ENCODE measurements around the gene CFAP20DC.
"Not testable (repeated sequence)": the region's sequence is repeated elsewhere in the genome, so short reads cannot be mapped to it uniquely, and the experiment has no call there.

The CFAP20DC gene

DNA sequence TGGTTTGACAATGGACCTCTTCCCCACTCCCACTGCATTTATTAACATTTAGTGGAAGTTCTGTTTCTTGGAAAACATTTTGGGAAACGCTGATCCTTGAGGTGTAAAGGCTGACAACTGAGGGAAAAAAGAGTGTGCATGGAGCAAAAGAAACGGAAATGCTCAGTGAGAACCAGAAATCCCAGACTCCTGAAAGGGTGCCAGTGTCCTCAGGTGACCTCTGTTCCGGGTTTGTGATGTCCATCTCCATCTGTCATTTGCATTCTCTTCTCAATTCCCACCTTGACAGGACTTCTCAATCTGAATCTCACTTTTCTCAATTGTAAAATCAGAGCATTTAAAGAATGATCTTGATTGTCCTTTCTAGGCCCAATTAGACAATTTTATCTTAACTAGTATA is 312.2 kb downstream of the CFAP20DC start:
- no peak for DNase-seq (ENCODE audit: low spot score)

DNA sequence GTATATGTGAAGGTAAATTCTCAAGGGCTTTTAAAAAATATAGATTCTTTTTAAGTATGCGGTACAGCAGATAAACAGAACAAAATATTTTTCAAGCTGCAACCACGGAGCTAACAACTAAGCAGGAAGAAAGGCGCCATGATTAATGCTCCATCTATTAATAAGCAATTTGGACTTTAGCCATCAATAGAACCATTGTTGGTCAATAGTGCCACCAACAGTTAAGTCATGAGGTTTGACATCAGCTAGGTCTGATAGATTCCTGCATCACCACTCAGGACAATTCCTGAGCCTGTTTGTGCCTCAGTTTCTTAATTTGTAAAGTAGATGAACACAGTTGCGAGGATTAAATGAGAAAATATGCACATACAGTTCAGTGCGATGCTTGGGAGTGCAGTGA is 318.2 kb downstream of the CFAP20DC start:
- no peak for DNase-seq (ENCODE audit: low spot score)

DNA sequence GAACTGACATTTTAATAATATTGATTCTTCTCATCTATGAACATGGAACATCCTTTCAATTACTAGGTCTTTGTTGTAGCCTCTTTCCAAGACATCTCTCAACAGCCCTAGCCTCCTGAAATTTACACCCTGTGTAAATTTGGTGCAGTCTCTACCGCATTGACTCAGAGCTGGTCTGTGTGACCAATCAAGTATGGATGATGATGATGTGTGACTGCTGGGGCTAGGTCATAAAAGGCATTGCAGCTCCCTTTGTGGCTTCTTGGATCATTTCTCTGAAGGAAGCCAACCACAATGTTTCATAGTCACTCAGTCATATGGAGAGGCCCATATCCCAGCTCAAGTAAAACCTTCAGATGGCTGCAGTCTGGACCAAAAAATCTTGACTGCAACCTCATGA is 321.1 kb downstream of the CFAP20DC start:
- no peak for DNase-seq (ENCODE audit: low spot score)

DNA sequence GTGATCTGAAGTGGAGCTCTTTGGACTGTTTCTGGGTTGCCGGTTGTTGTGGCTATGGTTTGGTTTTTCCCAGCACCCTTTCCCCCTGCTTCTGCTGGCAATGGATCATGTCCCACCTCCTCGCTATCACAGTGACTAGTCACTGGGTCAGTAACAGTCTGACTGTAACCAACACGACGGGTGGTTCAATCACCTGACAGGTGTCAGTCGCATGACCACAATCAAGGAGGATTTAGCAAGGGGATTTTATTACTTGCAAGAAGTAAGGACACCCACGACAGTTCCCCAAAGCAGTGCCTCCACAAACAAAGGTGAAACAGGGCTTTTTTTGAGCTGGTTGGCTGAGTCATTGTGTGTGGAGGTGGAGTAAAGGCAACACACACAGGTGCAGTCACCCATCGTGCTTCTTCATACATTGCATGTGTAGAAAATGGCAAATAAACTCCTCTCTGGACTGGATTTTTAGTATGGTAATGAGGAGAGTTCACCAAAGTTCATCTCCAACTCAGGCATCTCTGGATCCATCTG is 324.4 kb downstream of the CFAP20DC start:
- no peak for DNase-seq (ENCODE audit: low spot score)

DNA sequence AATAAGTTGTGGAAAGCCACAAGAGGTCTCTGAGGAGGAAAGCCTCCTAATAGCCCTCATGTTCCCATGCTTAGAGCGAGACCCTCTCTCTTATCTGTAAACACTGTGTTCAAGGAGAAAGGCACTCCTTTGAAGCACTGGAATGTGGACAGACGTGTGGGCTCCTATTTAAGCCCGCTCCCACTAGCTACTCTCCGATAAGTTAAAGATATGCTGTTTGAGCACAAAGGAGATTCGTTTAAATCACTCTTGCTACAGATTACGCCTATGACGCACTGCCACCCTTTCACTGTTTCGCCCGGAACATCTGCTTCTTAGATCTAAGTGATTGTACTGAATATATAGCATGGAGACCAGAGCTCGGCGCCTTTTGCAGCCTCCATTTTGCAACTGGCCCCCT is 325.5 kb downstream of the CFAP20DC start:
- no peak for DNase-seq (ENCODE audit: low spot score)

DNA sequence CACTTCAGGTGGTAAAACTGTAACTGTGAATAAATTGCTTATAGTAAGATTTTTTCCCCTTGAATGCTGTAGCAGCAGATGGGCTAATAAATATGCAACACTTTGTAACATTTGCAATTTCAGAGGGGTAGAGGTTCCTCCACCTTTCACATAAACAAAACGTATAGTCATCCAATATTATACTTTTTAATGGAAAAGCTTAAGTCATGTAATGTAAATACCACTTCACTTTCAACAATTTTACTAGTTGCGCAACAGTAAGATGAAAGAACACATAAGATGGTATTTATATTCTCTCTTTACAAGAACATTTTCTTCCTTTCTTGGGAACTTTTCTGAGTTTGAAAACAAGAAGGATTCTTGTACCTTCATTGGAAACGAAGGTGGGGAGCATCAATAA is 326.7 kb downstream of the CFAP20DC start:
- DNase-seq (ENCODE audit: low spot score), result no peak

DNA sequence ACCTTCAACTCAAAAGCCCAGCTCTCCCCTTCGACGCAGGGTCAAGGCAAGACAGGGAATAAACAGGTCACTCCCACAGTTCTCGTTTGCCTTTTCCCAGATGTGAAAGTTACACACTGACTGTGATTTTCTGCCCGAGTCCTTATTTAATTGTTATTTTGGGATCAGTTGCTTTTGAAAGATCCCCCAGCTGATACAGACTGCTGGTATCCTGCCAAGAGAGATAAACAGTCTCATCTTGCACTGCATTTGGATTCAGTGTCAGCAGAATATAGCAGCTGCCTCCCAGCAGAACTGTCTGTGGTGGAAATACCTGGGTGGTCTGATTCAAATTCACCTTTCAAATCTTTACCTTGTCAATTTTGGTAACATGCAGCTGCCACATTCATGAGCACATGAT is 327.3 kb downstream of the CFAP20DC start:
- no peak for DNase-seq (ENCODE audit: low spot score)

DNA sequence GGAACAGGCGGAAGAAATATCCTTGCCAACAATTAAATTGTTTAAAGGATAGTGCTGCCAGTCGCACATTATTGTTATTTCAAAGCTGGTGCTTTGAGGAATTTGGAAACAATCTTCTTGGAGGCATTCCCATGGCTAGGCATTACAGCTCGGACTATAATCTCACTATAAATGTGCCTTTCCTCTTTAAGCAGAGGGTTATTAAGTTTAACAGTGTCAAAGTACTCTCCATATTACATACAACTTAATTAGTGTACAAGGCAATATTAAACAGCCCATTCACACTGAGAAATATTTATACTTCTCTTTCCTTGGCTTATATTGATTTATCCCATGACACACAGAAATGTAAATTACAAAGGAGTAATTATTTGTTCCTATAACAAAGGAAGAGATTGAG is 329.3 kb downstream of the CFAP20DC start:
- no peak for DNase-seq (ENCODE audit: low spot score)

DNA sequence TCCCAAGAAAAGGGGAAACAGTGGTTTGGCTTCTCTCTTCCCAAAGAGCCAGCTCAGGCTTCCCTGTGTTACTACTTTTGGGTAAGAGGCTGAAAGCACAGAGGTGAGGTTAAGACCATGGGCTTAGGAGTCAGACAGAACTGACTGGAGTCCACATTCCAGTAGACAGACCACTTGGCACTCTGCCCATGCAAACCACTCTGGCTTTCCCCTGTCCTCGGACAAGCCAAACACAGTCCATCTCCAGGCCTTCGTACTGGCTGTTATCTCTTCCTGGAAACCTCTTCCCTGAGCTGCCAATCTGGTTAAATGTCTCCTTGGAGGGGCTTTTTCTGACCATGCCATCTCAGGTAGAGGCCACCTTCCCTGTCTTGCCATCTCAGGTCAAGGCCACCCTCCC is 330.1 kb downstream of the CFAP20DC start:
- no peak for DNase-seq (ENCODE audit: low spot score)

DNA sequence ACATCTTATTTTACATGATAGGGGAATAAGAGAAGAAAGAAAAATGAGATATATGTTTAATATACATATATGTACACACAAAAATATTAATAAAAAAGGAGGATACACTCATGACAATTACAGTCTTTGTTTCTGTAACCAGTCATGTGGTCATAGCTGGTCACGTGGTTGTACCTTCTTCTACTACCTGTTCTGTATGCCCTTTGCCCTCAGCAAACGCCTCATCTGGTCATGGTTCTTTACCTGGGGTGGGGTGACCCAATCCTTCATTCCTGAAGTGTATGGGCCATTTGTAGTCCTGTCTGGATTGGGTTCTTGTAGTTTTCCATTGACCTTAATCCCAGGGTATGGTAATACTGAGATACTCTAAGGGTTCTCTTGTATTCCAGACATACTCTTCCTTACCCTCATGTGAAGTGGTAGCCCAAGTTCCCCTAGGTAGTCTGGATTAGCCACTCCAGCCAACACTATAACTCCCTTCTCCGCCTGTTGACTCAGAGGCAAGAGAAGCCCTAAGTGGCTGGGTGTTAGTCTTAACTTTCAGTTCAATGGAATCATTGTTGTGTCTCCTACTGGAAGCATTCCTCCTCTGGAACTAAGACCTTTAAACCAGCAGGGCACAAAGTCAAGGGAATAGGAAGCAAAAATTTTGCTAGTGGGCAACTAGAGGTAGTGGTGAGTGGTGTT is 336.0 kb downstream of the CFAP20DC start:
- DNase-seq (ENCODE audit: low spot score), result no peak

DNA sequence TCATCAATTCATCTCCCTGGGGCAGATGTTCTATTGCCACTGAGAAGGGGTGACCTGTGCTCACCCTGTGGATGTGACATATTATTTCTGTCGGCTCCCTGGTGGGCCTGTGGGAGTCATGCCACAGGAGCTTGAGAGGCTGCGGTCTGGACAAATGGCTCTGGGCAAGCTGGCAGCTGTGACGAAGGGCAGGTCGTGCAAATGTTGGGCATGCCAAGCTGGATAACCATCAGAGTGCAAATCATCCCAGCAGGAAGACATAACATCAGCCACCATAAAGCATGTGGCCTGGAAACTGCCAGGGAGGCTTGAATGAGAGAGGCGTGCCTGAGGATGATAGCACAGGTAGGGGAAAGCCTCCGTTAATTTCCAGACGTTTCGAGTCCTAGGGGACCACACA is 338.0 kb downstream of the CFAP20DC start:
- DNase-seq (ENCODE audit: low spot score), result no peak

DNA sequence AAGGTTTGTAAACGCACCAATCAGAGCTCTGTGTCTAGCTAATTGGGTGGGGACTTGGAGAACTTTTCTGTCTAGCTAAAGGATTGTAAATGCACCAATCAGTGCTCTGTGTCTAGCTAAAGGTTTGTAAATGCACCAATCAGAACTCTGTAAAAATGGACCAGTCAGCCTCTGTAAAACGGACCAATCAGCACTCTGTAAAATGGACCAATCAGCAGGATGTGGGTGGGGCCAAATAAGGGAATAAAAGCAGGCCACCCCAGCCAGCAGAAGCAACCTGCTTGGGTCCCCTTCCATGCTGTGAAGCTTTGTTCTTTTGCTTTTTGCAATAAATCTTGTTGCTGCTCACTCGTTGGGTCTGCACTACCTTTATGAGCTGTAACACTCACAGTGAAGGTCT is 340.8 kb downstream of the CFAP20DC start:
- DNase-seq (ENCODE audit: low spot score), result not testable (repeated sequence)

DNA sequence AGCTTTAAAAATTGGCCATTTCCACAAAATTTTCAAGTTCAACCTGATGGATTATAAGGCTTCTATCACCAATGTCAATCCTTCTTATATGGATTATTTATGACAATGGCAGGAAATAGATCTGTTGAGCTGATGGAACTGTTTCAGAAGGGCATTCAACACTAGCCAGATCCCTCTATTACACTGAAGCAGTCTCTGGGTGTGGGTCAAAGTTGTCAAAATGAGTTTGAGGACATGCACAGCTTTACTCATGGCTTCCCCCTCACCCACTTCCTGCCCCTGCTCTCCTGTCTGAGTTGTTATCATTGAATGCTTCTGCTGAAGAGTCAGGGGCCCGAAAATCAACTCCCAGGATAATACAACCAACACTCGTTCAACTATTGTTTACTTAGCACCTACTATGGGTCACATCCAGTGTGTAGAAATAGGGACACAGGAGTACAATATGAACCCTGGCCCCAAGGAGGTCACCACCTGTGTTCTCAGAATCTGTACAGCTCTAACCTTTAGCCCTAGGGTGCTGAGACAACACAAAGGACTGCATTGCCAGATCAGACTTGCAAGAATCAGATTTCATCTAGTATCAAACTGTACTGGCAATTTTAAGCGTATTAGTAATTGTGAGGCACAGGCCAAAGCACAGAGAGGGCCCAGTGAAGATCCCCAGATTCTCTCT is 341.6 kb downstream of the CFAP20DC start:
- DNase-seq (ENCODE audit: low spot score), result no peak

DNA sequence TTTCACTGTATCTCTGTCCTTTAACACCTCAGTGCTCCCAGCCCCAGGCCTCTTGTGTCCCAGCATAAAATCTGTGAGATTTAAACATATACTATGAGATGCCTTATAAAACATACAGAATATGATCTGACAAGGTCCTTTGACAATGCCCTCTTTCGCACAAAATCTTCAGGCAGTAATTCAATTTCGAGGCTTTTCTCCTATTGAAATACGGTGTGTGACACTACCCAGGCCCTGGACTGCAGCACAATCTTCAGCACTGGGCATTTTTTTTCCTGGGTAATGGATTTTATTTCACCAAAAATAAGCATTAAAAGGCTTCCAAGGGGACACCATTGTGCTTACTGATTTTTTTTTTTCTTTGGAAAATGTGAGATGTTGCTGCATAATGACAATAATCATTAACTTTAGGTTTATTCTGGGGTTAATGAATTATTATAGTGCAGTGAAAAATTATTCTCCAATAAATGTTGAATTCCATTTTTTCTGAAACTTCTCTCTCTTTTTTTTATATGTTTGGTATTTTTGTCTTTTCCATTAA is 342.4 kb downstream of the CFAP20DC start:
- DNase-seq (ENCODE audit: low spot score), result no peak

DNA sequence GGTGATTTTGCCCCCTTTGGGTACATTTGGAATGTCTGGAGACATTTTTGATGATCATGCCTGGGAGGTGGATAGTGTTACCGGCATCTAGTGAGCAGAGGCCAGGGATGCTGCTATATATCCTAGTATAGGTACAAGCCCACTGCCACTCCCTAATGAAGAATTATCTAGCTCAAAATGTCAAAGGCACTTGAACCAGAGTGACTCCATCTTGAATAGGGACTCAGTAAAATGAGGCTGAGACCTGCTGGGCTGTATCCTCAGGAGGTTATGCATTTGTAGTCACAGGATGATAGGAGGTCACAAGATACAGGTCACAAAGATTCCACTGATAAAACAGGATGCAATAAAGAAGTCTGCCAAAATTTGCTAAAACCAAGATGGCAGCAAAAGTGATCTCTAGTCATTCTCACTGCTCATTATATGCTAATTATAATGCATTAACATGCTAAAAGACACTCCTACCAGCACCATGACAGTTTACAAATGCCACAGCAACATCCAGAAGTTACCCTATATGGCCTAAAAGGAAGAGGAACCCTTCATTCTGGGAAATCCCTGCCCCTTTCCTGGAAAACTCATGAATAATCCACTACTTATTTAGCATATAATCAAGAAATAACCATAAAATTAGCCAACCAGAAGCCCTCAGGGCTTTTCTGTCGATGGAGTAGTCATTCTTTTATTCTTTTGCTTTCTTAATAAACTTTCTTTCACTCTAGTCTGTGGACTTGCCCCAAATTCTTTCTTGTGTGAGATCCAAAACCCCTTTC is 343.2 kb downstream of the CFAP20DC start:
- no peak for DNase-seq (ENCODE audit: low spot score)

DNA sequence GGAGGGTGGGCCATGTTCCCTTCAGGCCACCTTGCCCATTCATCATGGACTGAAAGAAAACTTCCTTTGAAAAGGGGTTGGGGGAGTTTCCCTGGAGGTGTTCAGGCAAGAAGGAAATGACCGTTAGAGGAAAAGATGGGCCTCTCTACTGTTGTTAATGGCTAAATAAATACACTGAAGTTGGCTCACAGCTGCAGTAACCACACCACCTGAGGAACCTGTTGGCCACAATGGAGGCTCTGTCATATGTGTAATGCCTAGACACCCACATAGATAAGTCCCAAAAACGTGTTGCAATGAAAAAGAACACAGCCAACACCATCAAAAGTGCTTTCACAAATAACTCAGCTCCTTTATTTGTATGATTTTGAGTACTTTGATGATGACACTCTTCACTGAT is 345.1 kb downstream of the CFAP20DC start:
- DNase-seq (ENCODE audit: low spot score), result no peak

DNA sequence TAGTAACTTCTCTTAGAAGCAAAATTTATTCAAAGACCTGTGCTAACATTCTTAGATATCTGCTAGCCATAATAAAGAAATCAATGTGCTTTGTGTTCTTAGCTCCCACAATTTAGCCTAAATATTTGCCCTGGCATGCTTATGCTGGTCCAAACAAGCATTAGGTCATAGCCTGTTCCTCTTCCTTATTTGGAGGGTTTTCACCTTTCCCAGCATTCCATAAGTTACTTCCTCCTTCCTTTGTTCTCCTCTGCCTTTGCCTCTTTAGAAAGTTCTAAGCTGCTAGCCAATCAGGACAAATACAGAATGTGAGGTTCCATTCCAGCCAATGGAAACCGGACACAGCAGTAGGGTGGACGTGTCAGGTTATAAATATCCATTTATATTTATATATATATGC is 345.5 kb downstream of the CFAP20DC start:
- not testable (repeated sequence) for DNase-seq (ENCODE audit: low spot score)

DNA sequence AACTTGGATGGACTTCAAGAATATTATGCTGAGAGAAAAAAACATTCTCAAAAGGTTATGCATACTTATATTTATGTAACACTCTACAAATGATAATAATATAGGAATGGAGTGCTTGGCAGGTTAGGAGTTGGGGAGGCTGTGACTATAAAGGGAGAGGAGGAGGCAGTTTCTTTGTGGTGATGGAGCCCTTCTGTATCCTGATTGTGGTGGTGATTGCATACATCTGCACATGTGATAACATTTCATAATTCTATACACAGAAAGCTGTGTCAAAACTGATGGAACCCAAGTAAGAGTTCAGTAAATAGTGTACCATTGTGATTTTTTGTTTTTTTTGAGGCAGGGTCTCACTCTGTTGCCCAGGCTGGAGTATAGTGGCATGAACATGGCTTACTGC is 351.6 kb downstream of the CFAP20DC start:
- no peak for DNase-seq (ENCODE audit: low spot score)

DNA sequence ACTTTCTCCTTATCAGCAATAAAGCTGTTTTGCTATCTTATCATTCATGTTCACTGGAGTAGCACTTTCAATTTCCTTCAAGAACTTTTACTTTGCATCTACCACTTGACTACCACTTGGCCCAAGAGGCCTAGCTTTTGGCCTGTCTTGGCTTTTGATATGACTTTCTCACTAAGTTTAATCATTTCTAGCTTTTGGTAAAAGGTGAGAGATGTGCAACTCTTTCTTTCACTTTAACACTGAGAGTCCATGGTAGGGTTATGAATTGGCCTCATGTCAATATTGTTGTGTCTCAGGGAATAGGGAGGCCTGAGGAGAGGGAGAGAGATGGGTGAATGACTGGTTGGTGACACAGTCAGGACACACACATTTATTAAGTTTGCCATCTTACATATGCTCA is 352.3 kb downstream of the CFAP20DC start:
- no peak for DNase-seq (ENCODE audit: low spot score)

DNA sequence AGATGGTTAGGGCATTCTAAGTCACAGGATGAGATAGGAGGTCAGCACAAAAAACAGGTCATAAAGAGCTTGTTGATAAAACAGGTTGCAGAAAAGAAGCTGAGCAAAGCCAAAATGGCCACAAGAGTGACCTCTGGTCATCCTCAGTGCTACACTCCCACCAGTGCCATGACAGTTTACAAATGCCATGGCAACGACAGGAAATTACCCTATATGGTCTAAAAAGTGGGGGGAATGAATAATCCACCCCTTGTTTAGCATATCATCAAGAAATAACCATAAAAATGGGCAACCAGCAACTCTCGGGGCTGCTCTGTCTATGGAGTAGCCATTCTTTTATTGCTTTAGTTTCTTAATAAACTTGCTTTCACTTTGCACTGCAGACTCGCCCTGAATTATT is 353.0 kb downstream of the CFAP20DC start:
- not testable (repeated sequence) for DNase-seq (ENCODE audit: low spot score)

DNA sequence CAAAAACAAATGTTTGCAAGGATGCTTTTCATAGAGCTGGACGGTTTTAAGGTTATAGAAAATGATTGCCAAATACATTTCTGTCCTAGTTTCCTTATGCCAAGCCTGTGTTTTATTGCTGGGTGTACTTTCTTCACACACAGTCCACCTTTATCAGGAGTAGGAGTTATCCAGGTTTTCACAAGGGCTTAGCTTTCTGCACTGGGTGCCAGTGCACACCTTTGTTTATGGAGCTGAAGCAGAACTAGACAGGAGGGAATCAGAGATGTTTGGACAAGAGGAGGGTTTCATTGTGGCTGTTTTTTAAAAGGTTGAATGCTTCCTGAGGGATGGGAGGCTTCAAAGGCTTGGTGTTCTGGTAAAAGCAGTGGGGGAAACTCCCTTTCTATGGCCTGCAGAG is 353.7 kb downstream of the CFAP20DC start:
- no peak for DNase-seq (ENCODE audit: low spot score)

DNA sequence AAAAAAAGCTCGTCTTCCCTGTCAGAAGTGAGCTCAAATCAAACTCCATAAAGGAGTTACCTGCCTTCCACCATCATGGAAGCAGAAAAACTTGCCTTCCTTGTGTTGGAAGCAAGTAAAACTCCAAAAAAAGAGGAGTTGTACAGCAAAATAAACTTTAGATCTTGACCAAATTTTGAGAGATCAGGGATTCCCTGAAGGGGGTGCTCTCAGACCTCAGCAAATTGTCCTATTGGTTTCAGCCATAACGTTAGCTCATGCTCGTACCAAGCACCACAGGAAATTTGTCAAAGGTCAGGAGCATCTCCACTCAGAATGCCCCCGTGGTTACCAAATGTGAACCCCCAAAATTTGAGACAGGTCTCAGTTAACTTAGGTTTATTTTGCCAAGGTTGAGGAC is 354.5 kb downstream of the CFAP20DC start:
- not testable (repeated sequence) for DNase-seq (ENCODE audit: low spot score)

Measured in iPS-NIHi11 (cell line).